Right ventricle myocardium superior (tissue), 1 donor: ENCODE results near the gene AP2A2. TPM values are rescaled to one million over a fixed set of nuclear protein-coding genes. Genes with fewer than 3 reads are reported as not detected.

Experiments
- ATAC-seq: fragments of 200-7000 bp; cut with Tn5 transposase; one replicate; pipeline ENCODE4 v1.9.1; 2020; ENCODE audit warnings: mild to moderate bottlenecking; ENCODE audit not compliant: poor library complexity
- DNase-seq: peaks from one replicate; pipeline ENCODE4 v3.0.0-alpha.2; 2020
- intact Hi-C: fragments of 100-400 bp; cut with DNase I; formaldehyde crosslinking; loops from one replicate; pipeline ENCODE4 v1.11.2; 2022
- total RNA-seq: library from RNA; stranded (reverse); fragmentation: NEBNext Ultra II Directional; extraction: Animal tissue kit (Norgen Biotek cat#: 25700); gene quantifications from one replicate; pipeline ENCODE4 v1.2.1, GENCODE V29; 2021
- donor health status: DM: no; HTN: yes; CAD: no; lungs with severe emphysema.

AP2A2 gene
- total RNA-seq, 1 donor from 2014 or later = 53.5 TPM

DNA sequence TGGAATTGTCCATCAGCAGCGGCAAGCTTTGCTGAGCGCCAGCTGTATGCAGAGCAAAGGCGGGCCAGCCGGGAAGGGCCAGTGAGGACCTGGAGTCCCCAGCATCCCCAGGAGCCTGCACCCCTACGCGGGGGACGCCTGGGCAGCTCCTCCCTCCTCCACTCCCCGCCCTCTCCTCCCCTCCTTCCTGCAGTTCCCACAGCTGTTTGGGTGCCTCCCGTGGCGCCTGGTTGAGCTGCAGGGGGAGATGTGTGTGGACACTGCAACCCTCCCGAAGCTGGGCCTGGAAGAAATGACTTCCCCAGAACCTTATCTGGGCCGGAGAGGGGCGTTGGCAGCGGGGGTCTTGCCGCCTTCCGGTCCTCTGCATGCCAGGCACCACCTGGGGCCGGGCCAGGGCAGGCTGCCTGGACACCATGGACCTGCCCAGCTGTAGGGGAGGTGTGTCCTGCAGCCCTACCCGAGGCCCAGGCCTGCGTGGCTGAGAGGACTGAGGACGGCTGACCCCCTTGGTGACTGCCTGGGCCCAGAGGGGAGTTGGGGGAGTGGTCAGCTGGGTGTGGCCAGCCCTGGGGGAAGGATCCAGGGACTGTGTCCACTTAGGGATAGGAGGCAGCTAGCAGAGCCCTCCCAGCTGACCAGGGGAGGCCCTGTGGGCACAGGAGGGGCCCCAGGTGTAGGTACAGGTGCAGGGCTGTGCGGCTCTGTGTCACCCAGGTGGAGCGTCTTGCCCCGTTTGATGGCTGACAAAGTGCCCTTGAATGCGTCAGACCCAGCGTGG lies 127.6 kb downstream of the AP2A2 start:
- intact Hi-C loops = loop anchor here (5.0 to 10.0 kb wide), 2 partner anchors 129 to 206 kb away; partner anchors contain the start of gene AP2A2
- peak; percentile 29 for DNase-seq
- ATAC-seq = no peak

- DNase-seq (peak; percentile 28), ATAC-seq (no peak)
- intact Hi-C loops = loop anchor here (5.0 to 10.0 kb wide), 2 partner anchors 130 to 207 kb away; partner anchors contain the start of gene AP2A2
These were observed 128.8 kb downstream of the AP2A2 start for GRCh38 chr11:1054143-1055108.

DNA sequence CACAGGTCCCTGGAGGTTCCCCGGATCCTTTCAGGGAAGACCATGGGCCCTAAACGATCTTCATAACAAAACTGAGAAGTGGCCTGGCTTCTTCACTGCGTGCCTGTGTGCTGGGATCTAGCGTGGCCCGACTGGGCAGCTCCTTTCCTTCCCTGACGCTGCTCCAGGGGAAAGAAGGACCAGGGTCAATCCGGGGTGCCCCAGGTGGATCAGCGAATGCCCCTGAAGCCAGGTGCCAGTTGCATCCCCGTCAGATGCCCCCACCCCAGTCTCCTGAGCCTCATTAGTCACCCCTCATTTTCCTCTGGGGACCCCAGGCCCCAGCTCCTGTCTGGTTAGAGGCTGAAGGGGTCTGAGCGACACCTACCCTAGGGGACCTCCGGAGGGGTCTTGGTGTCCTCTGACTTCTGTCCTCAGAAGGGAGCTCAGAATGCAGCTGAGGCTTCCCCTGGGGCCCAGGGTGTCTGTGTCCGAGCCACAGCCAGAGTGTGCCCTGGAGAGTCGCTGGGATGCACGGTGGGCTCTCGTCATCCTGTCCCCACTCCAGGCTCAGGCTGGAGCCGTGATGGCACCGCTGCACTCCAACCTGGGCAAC lies 129.5 kb downstream of the AP2A2 start:
- peak; percentile 17 for DNase-seq
- intact Hi-C loops = loop anchor here (10.0 kb wide), 1 partner anchor 130 kb away; the partner anchor contains the start of gene AP2A2
- no peak for ATAC-seq

GRCh38 chr11:1055990-1056771 lies 130.5 kb downstream of the AP2A2 start:
- ATAC-seq (no peak), DNase-seq (peak; percentile 39)
- intact Hi-C loops = loop anchor here (10.0 kb wide), 1 partner anchor 131 kb away; the partner anchor contains the start of gene AP2A2

- DNase-seq = peak; percentile 21
- intact Hi-C loops = loop anchor here (10.0 kb wide), 1 partner anchor 133 kb away; the partner anchor contains the start of gene AP2A2
- no peak for ATAC-seq
These were observed 132.1 kb downstream of the AP2A2 start for GRCh38 chr11:1057806-1058205.

GRCh38 chr11:1059759-1060158 lies 134.1 kb downstream of the AP2A2 start:
- intact Hi-C loops = loop anchor here (10.0 kb wide), 1 partner anchor 135 kb away; the partner anchor contains the start of gene AP2A2
- peak; percentile 22 for DNase-seq

DNA sequence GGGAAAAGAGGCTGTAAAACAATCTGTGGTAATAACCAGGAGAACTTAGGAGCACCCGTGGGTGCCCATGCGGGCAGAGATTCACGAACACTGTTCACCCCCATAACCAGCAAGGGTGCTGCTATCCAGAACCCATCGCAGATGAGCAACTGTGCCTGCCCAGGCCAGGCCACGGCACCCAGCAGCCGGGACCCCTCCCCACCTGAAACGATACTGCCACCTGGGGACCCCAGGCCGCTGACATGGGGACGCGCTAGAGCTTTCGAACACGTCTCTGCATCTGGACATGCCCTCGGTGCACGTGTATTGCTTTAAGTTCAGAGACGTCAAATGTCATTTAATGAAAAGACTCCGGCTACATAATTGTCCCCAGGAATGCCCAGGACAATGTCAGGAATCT lies 134.7 kb downstream of the AP2A2 start:
- DNase-seq (peak; percentile 21), ATAC-seq (no peak)
- intact Hi-C loops = no loop called here

More at GRCh38 chr11:1059759-1060158, 134.1 kb downstream of the AP2A2 start:
- ATAC-seq = no peak

GRCh38 chr11:1060852-1061616 lies 135.4 kb downstream of the AP2A2 start:
- intact Hi-C loops = no loop called here
- ATAC-seq (peak; percentile 57), DNase-seq (peak; percentile 43)

Other genes starting within 250 kb of the AP2A2 start
- gene DEAF1, start 230.6 kb upstream of the AP2A2 start, total RNA-seq = 22.1 TPM
- 9.1 TPM for gene TMEM80, start 230.1 kb upstream of the AP2A2 start, total RNA-seq
- 3.2 TPM for gene EPS8L2, start 219.6 kb upstream of the AP2A2 start, total RNA-seq
- 90.1 TPM for gene TALDO1, start 178.4 kb upstream of the AP2A2 start, total RNA-seq
- 17.4 TPM for gene GATD1, start 148.4 kb upstream of the AP2A2 start, total RNA-seq
- gene CEND1, start 135.8 kb upstream of the AP2A2 start, total RNA-seq = 0.19 TPM
- gene SLC25A22, start 127.6 kb upstream of the AP2A2 start, total RNA-seq = 3.4 TPM
- 7.3 TPM for gene PIDD1, start 120.6 kb upstream of the AP2A2 start, total RNA-seq
- 982 TPM for gene RPLP2, start 115.9 kb upstream of the AP2A2 start, total RNA-seq
- 346 TPM for gene PNPLA2, start 107.0 kb upstream of the AP2A2 start, total RNA-seq
- gene CRACR2B, start 98.0 kb upstream of the AP2A2 start, total RNA-seq = 18.9 TPM
- 405 TPM for gene CD151, start 92.9 kb upstream of the AP2A2 start, total RNA-seq
- 267 TPM for gene POLR2L, start 83.3 kb upstream of the AP2A2 start, total RNA-seq
- 40.5 TPM for gene TSPAN4, start 83.0 kb upstream of the AP2A2 start, total RNA-seq
- 48.3 TPM for gene CHID1, start 15.1 kb upstream of the AP2A2 start, total RNA-seq
- gene MUC6, start 110.8 kb downstream of the AP2A2 start, total RNA-seq = not detected
- gene MUC2, start 149.0 kb downstream of the AP2A2 start, total RNA-seq = not detected
- gene MUC5AC, start 232.1 kb downstream of the AP2A2 start, total RNA-seq = not detected